Hepatic stellate cell (primary cell): ENCODE measurements around the gene NLN.
A peak's percentile ranks its signal among the peaks of the same experiment; 100 is the strongest.
"Not testable (repeated sequence)": the region's sequence is repeated elsewhere in the genome, so short reads cannot be mapped to it uniquely, and the experiment has no call there.

Source experiments
- DNase-seq: peaks from one replicate; pipeline ENCODE4 v3.0.0; 2011; ENCODE audit warnings: low spot score

The NLN gene

GRCh38 chr5:65721720-65722574 is at the start of gene NLN, which contains the start of gene SGTB:
NLN (plus strand) TSS chr5:65722205; CDS start chr5:65722374, 169 bp downstream.
SGTB (minus strand) TSS chr5:65722109; CDS start chr5:65720807, 1,302 bp downstream.
- DNase-seq = peak; percentile 85

GRCh38 chr5:65672796-65673195 is 49.2 kb upstream of the NLN start:
- DNase-seq = no peak

- DNase-seq = no peak
Measured at GRCh38 chr5:65674749-65675148, 47.3 kb upstream of the NLN start.

GRCh38 chr5:65676056-65676455 is 45.9 kb upstream of the NLN start:
- not testable (repeated sequence) for DNase-seq

- no peak for DNase-seq
Measured at GRCh38 chr5:65682148-65682547, 39.9 kb upstream of the NLN start.

GRCh38 chr5:65693121-65693520 is 28.9 kb upstream of the NLN start:
- DNase-seq = no peak

DNA sequence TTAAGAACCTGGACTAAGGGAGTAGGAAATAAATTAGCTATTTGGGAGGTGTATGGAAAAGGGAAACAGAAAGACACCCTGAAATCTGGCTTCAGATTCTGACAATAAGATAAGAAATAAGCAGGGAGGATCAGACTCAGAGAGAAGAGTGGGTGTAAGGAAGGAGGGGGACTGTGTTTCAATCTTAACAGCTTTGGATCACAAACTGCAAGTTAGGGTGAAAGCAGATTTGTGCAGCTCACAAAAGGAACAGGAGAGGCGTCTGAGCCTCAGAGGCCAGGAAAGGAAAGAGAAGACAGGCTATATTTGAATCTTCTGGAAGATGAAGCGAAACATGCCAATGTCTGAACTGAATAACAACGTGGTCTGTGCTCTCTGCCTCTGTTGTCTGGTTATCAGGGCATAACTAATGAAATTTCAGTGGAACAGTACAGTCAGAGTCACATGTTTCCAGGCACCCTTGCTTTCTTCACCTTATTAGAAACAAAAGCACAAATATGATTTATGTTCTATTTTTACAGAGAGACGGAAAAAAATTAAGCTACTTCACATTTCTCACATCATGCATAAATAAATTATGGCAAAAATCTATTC is 26.7 kb upstream of the NLN start:
- no peak for DNase-seq

DNA sequence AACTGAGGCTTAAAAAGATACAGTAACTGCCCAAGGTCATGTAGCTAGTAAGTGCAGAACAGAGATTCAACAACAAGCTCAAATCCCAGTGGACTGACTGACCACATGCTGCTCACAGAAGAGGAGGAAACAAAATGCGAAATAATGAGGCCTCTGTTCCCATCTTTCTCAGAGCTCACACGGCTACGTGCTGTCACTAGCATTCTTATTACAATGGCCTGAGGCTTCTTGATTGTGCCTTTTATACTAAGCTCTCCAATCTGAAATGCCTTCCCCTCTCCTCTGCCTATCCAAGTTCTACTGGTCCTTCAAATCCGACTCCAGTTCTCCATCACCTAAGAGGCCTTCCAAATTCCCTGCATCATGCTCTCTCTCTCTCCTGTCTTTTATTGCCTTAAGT is 26.1 kb upstream of the NLN start:
- no peak for DNase-seq

DNA sequence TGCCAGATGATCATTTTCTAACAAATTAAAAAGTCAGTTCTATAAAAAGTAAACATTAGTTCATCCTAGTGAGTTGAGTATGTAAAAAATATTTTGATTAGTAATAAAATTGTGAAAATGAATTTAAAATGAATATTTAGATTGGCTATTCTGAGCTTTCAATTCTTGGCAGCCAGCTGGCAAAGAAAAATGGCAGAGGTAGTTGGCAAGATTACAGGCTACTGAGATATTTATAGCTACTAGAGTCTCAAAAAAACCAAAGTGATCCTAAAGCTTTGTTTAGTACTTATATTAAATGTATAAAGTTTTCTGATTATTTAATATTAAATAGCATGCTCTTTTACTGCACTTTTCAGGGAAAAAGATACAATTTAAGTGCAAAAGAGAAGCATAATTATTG is 25.1 kb upstream of the NLN start:
- peak; percentile 17 for DNase-seq

DNA sequence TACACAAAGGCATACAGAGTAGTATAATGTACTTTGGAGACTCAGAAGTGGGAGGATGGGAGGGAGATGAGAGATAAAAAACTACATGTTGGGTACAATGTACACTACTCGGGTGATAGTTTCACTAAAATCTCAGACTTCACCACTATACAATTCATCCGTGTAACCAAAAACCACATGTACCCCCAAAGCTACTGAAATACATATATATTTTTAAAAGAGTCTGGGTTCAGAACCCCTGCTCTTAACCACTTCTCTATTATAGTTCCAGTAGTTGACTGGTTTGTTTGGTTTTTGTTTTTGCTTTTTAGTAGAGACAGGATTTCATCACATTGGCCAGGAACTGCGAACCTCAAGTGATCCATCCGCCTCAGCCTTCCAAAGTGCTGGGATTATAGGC is 22.7 kb upstream of the NLN start:
- DNase-seq = no peak

DNA sequence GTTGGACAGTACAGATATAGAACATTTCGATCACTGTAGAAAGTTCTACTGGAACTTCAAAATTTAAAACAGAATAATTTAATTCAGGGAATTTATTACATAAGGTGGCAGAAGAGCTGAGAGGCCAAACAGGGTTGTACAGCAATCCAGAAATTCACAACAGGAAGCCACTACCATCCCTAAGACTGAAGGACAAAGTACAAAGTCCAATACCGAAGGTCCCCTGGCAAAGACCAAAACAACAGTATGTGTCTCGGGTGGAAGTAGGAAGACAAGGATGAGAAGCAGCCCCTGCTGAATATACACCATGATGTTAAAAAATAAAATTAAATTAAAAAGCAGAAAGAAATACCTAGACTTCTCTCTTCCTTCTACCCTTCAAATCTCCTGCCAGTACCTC is 20.0 kb upstream of the NLN start:
- DNase-seq = no peak

DNA sequence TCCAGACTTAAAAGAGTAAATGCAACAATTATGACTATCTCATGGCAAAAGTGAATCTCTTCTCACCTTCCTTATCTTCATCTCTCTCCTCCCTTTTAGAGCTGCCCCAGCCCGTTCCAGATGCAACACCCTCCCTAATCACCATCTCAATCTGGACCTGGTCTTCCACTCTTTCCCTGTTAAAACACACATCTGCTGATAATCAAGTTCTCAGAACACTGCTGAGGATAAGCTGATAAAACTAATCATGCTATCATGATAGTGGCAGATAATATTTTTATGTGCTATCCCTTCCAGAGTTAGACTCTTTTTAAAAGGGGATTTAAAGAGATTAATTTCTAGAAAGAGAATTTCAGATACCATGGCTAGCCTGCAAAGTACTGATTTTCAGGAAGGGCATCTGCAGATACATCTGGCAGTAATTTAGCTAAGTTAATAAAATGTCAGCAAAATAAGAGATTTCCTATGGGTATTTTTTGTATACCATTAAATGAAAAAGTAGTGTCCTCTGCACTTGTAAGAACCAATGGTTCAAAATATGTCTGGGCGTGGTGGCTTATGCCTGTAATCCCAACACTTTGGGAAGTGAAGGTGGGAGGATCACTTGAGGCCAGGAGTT is 17.3 kb upstream of the NLN start:
- no peak for DNase-seq

DNA sequence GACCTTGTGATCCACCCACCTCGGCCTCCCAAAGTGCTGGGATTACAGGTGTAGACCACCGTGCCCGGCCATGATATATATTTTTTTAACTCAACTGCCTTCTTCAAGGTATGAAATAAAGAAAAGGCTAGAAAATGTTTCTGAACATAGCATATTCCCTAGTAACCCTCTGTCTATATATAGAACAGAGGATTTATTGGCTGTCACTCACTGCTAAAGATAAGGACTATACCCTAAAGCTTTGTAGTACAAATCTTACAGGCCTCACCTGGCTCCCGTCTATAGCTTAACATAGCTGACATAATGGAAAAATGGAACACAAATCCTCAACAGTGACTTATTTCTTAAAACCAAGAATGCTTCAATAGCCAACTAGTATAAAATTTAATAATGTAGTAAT is 14.3 kb upstream of the NLN start:
- DNase-seq = no peak

GRCh38 chr5:65708145-65708544 is 13.9 kb upstream of the NLN start:
- no peak for DNase-seq

GRCh38 chr5:65718576-65719310 is 3.3 kb upstream of the NLN start:
- DNase-seq = no peak

GRCh38 chr5:65721050-65721719 is 820 bp upstream of the NLN start:
- DNase-seq = peak; percentile 75

DNA sequence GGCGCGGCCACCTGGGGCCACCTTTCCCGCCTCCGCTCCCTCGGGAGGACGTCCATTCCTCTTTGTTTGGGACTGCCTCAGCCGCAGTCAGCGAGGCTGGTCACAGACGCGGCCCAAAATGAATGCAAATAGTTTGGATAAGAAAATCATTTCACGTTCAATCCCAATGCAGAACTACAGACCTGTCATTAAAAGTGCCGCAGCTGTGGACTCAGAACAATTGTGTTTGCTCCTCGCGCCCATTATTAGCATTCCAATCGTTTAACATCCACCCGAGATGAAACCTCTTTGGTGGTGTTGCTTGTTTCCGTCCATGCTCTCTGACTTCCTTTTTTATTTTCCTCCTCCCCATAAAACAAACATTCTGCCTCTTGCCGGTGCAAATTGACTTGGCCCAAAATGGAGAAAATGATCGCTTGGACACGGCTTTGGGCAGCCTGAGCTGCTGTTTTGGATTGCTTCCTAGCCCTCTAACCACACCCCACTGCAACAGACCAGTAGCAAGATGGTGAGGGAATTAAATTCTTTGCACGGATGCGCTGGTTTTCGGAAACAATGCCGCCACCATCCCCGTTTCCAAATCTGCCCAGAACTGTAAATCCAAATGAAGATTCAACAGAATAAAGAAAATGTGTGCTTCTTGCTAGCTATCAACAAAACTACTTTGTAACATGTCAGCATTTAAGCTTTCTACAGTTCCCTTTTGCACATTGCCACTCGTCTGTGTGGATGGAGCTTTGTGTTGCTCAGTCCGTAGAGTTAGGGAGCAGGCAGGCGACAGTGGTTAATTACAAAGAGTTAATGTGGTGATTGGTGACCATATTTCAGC is 784 bp downstream of the NLN start:
- DNase-seq = peak; percentile 70

GRCh38 chr5:65727491-65728156 is 5.6 kb downstream of the NLN start:
- DNase-seq = no peak

DNA sequence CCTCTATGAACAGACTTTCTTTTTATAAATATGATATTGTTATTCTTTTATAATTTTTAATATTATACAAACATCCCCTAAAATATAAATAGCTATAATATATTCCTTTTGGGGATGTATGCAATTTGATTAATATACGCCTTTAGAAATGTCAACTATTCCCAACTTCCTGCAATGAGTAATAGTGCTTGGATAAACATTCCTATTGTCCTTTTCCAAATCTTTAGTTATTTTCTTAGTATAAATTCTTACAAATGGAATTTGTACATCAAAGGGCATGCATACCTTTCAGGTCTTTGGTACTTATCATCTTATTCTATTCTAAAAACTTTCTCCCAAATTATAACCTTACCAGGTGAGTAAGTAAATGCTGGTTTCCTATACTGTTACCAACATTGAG is 6.2 kb downstream of the NLN start:
- DNase-seq = no peak

DNA sequence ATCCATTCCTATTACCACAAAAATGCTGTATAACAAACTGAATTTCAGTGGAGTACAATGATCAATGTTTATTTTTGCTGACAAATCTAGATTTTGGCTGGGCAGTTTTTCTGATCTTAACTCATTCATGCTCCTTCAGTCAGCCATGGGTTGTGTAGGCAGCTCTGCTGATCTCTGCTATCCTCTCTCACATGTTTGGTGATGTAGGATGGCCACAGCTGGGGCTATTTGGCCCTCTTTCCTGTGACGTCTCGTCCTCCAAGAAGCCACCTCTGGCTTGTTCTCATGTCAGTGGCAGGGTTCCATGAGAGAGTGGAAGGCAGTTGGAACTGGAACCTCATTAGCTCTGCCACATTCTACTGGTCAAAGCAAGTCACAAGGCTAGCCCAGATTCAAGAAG is 8.9 kb downstream of the NLN start:
- DNase-seq = no peak
